HL-60 (cell line): Measurements from ENCODE around the gene LSM10.

Experiments used
- DNase-seq, 2 experiments: peaks; one replicate each; pipeline ENCODE4 v3.0.0-alpha.2; 2010 to 2020; ENCODE audit warnings: low read depth in 1 of 2, low spot score in 1 of 2
- H3K27ac ChIP-seq: fragments of 250-450 bp; sonication (Bioruptor Pico); replicated peaks from 2 replicates; pipeline ENCODE4 v1.5.1; 2020; ENCODE audit warnings: mild to moderate bottlenecking, moderate library complexity
- H3K27me3 ChIP-seq: fragments of 250-450 bp; sonication (Bioruptor Pico); 2 replicates; pipeline ENCODE4 v1.5.1; 2021; ENCODE audit warnings: mild to moderate bottlenecking, moderate library complexity; ENCODE audit not compliant: insufficient read depth, poor library complexity, severe bottlenecking
- H3K4me3 ChIP-seq: replicated peaks from 2 replicates; pipeline ENCODE4 v1.5.1; 2011; ENCODE audit warnings: mild to moderate bottlenecking, control low read depth, low read length; ENCODE audit not compliant: insufficient read depth
- GABPA ChIP-seq: IDR thresholded peaks from 2 replicates; pipeline ENCODE4 v1.6.1; 2012; ENCODE audit warnings: low read depth
- POLR2AphosphoS5 ChIP-seq: IDR thresholded peaks from 2 replicates; pipeline ENCODE4 v1.6.1; 2012; ENCODE audit warnings: low read depth
- SPI1 ChIP-seq: IDR thresholded peaks from 2 replicates; pipeline ENCODE4 v1.6.1; 2012; ENCODE audit warnings: low read depth, mild to moderate bottlenecking, borderline replicate concordance
- TF ChIP-seq, protein P1 (sequence below): IDR thresholded peaks from 2 replicates; pipeline ENCODE4 v1.6.1; 2012; ENCODE audit warnings: low read depth; ENCODE audit not compliant: insufficient replicate concordance
- TF ChIP-seq, protein P2 (sequence below): IDR thresholded peaks from one replicate; pipeline ENCODE4 v1.5.1; 2011; ENCODE audit warnings: low read length, control low read depth, inconsistent platforms; ENCODE audit not compliant: insufficient read depth

The LSM10 gene

GRCh38 chr1:36408479-36408878, 10.8 kb upstream of the LSM10 start:
- TF ChIP-seq POLR2AphosphoS5 (no peak), GABPA (no peak), SPI1 (no peak)
- TF ChIP-seq, protein P1, sequence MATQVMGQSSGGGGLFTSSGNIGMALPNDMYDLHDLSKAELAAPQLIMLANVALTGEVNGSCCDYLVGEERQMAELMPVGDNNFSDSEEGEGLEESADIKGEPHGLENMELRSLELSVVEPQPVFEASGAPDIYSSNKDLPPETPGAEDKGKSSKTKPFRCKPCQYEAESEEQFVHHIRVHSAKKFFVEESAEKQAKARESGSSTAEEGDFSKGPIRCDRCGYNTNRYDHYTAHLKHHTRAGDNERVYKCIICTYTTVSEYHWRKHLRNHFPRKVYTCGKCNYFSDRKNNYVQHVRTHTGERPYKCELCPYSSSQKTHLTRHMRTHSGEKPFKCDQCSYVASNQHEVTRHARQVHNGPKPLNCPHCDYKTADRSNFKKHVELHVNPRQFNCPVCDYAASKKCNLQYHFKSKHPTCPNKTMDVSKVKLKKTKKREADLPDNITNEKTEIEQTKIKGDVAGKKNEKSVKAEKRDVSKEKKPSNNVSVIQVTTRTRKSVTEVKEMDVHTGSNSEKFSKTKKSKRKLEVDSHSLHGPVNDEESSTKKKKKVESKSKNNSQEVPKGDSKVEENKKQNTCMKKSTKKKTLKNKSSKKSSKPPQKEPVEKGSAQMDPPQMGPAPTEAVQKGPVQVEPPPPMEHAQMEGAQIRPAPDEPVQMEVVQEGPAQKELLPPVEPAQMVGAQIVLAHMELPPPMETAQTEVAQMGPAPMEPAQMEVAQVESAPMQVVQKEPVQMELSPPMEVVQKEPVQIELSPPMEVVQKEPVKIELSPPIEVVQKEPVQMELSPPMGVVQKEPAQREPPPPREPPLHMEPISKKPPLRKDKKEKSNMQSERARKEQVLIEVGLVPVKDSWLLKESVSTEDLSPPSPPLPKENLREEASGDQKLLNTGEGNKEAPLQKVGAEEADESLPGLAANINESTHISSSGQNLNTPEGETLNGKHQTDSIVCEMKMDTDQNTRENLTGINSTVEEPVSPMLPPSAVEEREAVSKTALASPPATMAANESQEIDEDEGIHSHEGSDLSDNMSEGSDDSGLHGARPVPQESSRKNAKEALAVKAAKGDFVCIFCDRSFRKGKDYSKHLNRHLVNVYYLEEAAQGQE: no peak
- TF ChIP-seq, protein P2, sequence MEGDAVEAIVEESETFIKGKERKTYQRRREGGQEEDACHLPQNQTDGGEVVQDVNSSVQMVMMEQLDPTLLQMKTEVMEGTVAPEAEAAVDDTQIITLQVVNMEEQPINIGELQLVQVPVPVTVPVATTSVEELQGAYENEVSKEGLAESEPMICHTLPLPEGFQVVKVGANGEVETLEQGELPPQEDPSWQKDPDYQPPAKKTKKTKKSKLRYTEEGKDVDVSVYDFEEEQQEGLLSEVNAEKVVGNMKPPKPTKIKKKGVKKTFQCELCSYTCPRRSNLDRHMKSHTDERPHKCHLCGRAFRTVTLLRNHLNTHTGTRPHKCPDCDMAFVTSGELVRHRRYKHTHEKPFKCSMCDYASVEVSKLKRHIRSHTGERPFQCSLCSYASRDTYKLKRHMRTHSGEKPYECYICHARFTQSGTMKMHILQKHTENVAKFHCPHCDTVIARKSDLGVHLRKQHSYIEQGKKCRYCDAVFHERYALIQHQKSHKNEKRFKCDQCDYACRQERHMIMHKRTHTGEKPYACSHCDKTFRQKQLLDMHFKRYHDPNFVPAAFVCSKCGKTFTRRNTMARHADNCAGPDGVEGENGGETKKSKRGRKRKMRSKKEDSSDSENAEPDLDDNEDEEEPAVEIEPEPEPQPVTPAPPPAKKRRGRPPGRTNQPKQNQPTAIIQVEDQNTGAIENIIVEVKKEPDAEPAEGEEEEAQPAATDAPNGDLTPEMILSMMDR: no peak
- Histone ChIP-seq H3K27me3 (no peaks in the 10 kb centered on the region), H3K4me3 (no peak overlapping the region), H3K27ac (no peak overlapping the region)
- DNase-seq: no peak

GRCh38 chr1:36406440-36406839, 8.7 kb upstream of the LSM10 start:
- TF ChIP-seq POLR2AphosphoS5 (no peak), GABPA (no peak), SPI1 (no peak)
- TF ChIP-seq, protein P1: no peak
- TF ChIP-seq, protein P2: no peak
- DNase-seq: no peak
- Histone ChIP-seq H3K4me3 (no peak overlapping the region), H3K27me3 (no peaks in the 10 kb centered on the region), H3K27ac (no peak overlapping the region)

DNA sequence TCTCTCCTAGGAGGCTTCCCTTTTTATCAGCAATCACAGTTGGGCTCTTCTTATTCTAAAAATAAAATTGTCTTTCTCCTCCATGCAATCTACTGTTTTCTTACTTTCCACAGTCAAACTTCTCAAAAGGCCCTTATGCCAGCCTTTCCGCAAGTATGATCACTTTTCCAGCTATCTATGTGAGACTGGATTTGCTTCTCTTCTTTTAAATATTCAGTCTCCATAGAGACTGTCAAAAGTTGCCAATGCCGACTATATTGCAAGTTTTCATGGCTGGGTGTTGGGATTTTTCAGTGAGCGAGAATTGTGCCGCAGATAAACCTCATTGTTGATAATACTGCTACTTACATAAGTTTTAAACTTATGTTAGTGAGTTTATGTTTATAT, 4.8 kb upstream of the LSM10 start:
- Histone ChIP-seq H3K27me3 (no peaks in the 10 kb centered on the region), H3K27ac (no peak overlapping the region), H3K4me3 (no peak overlapping the region)
- DNase-seq: no peak
- TF ChIP-seq GABPA: no peak
- TF ChIP-seq, protein P1: no peak
- TF ChIP-seq, protein P2: no peak
